NT2/D1 (cell line): ENCODE measurements around the gene LAIR2.

Source experiments
- SUZ12 ChIP-seq: IDR thresholded peaks from 2 replicates; pipeline ENCODE4 v1.6.1; 2011; ENCODE audit not compliant: insufficient read length, insufficient read depth; ENCODE audit errors: extremely low read depth
- YY1 ChIP-seq: IDR thresholded peaks from 2 replicates; pipeline ENCODE4 v1.6.1; 2011; ENCODE audit not compliant: insufficient read length, insufficient read depth

DNA sequence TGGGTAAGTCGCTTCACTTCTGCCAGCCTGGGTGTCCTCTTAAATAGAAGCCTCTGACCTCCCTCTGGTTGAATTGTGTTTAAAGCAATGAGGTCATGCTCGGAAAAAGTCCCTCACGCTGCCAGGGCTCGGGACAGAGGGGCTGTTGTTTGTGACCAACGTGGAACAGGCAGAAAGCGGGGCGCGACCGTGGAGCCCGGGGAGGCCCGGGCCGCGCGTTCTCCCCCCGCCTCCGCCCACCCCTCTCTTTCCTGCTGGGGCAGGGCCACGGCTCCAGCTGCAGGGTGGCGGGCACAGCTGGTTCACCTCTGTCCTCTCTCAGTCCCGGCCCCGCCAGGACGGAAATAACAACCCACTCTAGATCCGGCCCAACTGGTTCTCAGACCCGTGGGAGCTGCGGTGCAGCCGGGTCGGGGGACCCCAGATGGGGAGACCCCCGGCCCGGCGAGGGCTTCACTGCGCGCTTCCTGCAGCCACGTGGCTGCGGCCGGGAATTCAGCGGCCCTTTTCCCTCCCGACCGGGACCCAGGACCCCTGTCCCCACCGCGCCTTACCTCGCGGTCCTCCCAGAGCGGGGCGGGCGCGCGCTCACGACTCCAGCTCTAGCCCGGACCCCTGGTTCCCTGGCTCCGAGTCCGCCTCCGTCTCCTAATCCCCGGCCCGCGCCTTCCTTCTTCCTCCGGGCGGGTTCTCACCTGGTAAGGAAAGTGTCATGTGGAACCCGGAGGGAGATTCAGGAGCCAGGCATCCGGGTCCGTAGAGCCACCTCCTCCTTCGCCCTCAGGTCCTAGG, 31.4 kb upstream of the LAIR2 start:
- no peak for TF ChIP-seq SUZ12
- no peak for TF ChIP-seq YY1
